Breast epithelium (tissue), 4 donors: Measurements from ENCODE around the gene NUMA1. TPM values are rescaled to one million over a fixed set of nuclear protein-coding genes. Genes with fewer than 3 reads are reported as not detected.

Experiments
- DNase-seq, 2 donors: peaks; one replicate each; pipeline ENCODE4 v3.0.0-alpha.2; 2019; ENCODE audit warnings: low spot score in 2 of 2
- H3K27ac ChIP-seq, 2 donors: fragments of 200-600 bp; sonication (generic) in 1 of 2; one replicate each; pipeline ENCODE4 v1.5.1; 2016 to 2019; ENCODE audit warnings: mild to moderate bottlenecking in 1 of 2
- H3K27me3 ChIP-seq, 2 donors: fragments of 200-600 bp; sonication (generic) in 1 of 2; one replicate each; pipeline versions ENCODE4 v1.5.1 to v1.6.0; 2017 to 2019; ENCODE audit warnings: control low read depth in 1 of 2, mild to moderate bottlenecking in 1 of 2
- H3K36me3 ChIP-seq: fragments of 200-600 bp; one replicate; pipeline ENCODE4 v1.5.1; 2019
- H3K4me1 ChIP-seq, 2 donors: fragments of 200-600 bp; sonication (generic); one replicate each; pipeline ENCODE4 v1.5.1; 2016 to 2019; ENCODE audit warnings: control low read depth in 1 of 2
- H3K4me3 ChIP-seq, 3 donors: fragments of 200-600 bp; sonication (generic); 1 replicate in 2 of 3; 2 replicates in 1 of 3; pipeline ENCODE4 v1.5.1; 2016 to 2019; ENCODE audit warnings: mild to moderate bottlenecking in 3 of 3, moderate library complexity in 2 of 3
- H3K9me3 ChIP-seq, 2 donors: fragments of 200-600 bp; sonication (generic) in 1 of 2; one replicate each; pipeline ENCODE4 v1.5.1; 2016 to 2019; ENCODE audit warnings: control low read depth in 1 of 2
- CTCF ChIP-seq, 3 donors: fragments of 450-650 bp; IDR thresholded peaks; one replicate each; pipeline ENCODE4 v1.5.1; 2016 to 2017; ENCODE audit warnings: antibody characterized with exemption in 3 of 3, mild to moderate bottlenecking in 3 of 3, moderate library complexity in 3 of 3
- POLR2A ChIP-seq: fragments of 450-650 bp; IDR thresholded peaks from one replicate; pipeline ENCODE4 v1.6.1; 2016; ENCODE audit warnings: antibody characterized with exemption, mild to moderate bottlenecking, moderate library complexity
- POLR2AphosphoS5 ChIP-seq, 3 donors: sonication (generic); formaldehyde crosslinking; IDR thresholded peaks; one replicate each; pipeline ENCODE4 v1.6.1; 2017; ENCODE audit warnings: antibody characterized with exemption in 3 of 3
- intact Hi-C: fragments of 100-400 bp; cut with DNase I; formaldehyde crosslinking; loops from one replicate; pipeline ENCODE4 v1.15.1; 2023; ENCODE audit warnings: low total_unique reads
- total RNA-seq, 3 donors: library from RNA; depleted of rRNA; stranded (reverse); fragments of >200 nt; gene quantifications; one replicate each; pipeline ENCODE4 v1.1.0, GENCODE V29; 2016

NUMA1 gene
- total RNA-seq, 3 donors from 2014 or later = 240 to 412 (median 283) TPM

GRCh38 chr11:72003776-72004171, 76.6 kb downstream of the NUMA1 start:
- H3K4me1 ChIP-seq = peaks cover 0 to 7% of the 10 kb centered on the region in 2 donors
- H3K27ac ChIP-seq = peak overlapping the region in 1 of 2 donors; percentile 7
- no peaks in the 10 kb centered on the region for H3K27me3 ChIP-seq
- peaks cover 30% of the 10 kb centered on the region for H3K36me3 ChIP-seq
- intact Hi-C loops = no loop called here
- TF ChIP-seq CTCF (IDR thresholded peaks at IDR 0.05) (no peak), POLR2A (no peak), POLR2AphosphoS5 (IDR thresholded peaks at IDR 0.05) (no peak)
- no peak overlapping the region for H3K4me3 ChIP-seq
- peak in 1 of 2 donors; percentile 44 for DNase-seq
- H3K9me3 ChIP-seq = no peaks in the 10 kb centered on the region

DNA sequence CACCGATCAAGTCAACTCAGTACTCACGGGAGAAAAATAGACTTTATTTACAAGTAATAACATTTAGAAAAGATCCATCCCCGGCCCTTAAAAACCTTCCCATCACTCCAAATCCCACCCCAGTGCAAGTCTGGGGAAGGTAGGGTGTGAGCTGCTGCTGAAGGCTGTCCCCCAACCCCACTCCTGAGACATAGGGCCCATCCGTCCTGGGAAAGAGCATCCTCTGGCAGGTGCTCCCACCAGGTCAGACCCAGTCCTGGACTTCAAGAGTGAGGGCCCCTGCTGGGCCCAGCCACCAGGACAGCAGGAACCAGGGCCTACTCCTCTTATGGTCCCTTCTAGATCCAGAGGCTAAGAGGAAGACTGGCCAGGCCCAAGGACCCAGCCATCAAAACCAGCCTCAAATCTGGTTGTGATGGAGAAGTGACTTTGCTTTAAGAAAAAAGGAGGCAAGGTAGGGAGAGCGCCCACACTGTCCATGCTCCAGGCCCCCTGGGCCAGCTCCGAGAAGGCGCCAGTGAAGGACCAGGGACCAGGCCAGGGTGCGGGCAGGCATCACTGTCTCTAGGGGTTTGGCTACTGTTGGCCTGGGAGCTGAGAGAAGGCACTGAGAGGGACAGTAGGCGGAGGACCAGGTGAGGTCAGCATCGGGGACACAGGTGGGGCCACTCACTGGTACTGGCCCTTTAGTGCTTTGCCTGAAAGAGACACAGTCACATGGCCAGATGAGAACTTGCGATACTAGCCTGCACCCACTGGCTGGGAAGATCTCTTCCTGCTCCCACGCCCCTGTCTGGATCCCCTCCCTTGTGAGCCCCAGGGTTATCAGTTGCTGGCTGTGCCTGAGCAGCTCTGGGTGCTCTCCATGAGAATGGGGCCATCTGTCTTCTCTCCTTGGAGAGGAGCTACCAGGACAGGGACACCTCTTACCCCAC, 77.2 kb downstream of the NUMA1 start:
- H3K27me3 ChIP-seq = no peaks in the 10 kb centered on the region
- TF ChIP-seq POLR2A (no peak), POLR2AphosphoS5 (IDR thresholded peaks at IDR 0.05) (no peak), CTCF (IDR thresholded peaks at IDR 0.05) (no peak)
- peak in 1 of 2 donors; percentile 47 for DNase-seq
- H3K27ac ChIP-seq = peak overlapping the region in 1 of 2 donors; percentile 7
- intact Hi-C loops = loop anchor here (1.0 kb wide), 1 partner anchor 19 kb away; no protein-coding TSS in a partner anchor
- no peaks in the 10 kb centered on the region for H3K9me3 ChIP-seq
- peaks cover 0 to 7% of the 10 kb centered on the region in 2 donors for H3K4me1 ChIP-seq
- no peak overlapping the region for H3K4me3 ChIP-seq
- peaks cover 24% of the 10 kb centered on the region for H3K36me3 ChIP-seq

- Histone ChIP-seq H3K36me3 (peaks cover 19% of the 10 kb centered on the region), H3K4me1 (peaks cover 0 to 7% of the 10 kb centered on the region in 2 donors), H3K9me3 (no peaks in the 10 kb centered on the region), H3K27ac (peak overlapping the region in 1 of 2 donors; percentile 34), H3K4me3 (no peak overlapping the region), H3K27me3 (no peaks in the 10 kb centered on the region)
- DNase-seq = peak in 1 of 2 donors; percentile 35
- intact Hi-C loops = loop anchor here (1.0 kb wide), 1 partner anchor 20 kb away; no protein-coding TSS in a partner anchor
- TF ChIP-seq POLR2AphosphoS5 (IDR thresholded peaks at IDR 0.05) (peak in 1 of 3 donors; percentile 4), CTCF (IDR thresholded peaks at IDR 0.05) (no peak)
Observed at GRCh38 chr11:72001834-72002591, 78.3 kb downstream of the NUMA1 start.

GRCh38 chr11:72001285-72001684, 79.1 kb downstream of the NUMA1 start:
- no peak overlapping the region for H3K4me3 ChIP-seq
- H3K4me1 ChIP-seq = peaks cover 0 to 7% of the 10 kb centered on the region in 2 donors
- intact Hi-C loops = no loop called here
- H3K9me3 ChIP-seq = no peaks in the 10 kb centered on the region
- TF ChIP-seq POLR2A = no peak
- TF ChIP-seq CTCF (IDR thresholded peaks at IDR 0.05) = no peak
- H3K27ac ChIP-seq = peak overlapping the region in 1 of 2 donors; percentile 90
- DNase-seq = no peak
- no peaks in the 10 kb centered on the region for H3K27me3 ChIP-seq
- peaks cover 15% of the 10 kb centered on the region for H3K36me3 ChIP-seq
